ENCODE data around the gene SLC43A1.

The SLC43A1 gene

DNA sequence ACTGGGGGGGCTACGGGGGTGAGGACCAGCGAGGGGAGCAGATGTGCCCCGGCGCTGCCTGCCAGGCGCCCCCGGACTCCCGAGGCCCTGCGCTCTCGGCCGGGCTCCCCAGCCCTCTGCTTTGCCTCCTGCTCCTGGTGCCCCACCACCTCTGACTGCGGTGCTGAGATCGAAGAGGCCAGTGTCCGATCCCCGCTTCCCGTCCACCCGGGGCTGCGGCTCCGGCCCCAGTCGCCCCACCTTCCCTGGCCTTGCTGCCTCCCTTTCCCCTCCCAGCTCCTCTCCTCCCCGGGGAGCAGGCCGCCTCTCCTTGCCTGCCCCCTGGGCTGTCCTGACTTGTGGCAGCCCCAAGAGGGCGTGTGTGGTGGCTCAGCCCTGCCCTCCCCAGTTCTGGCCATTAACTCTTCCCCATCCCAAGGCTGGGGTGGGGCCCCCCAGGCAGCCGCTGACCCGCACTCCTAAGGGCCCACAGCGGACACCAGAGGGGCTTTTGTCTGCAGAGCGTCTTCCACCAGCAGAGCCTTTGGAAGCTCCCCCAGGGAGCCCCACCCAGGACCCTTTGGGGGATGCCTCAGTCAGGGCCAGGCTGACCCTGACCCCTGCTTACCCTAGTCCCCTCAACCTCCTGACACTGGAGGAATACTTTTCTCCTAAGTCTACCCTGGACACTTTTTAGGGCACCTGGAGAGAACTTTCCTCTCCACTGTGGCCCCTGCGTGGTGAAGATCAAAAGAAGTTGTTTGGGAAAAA lies 38.6 kb downstream of the SLC43A1 start:
- peak; percentile 86 for DNase-seq (ENCODE audit: low spot score)
- TF ChIP-seq CTCF (IDR thresholded peaks at IDR 0.05; ENCODE audit: extremely low read depth, missing control alignments): peak; percentile 49

DNA sequence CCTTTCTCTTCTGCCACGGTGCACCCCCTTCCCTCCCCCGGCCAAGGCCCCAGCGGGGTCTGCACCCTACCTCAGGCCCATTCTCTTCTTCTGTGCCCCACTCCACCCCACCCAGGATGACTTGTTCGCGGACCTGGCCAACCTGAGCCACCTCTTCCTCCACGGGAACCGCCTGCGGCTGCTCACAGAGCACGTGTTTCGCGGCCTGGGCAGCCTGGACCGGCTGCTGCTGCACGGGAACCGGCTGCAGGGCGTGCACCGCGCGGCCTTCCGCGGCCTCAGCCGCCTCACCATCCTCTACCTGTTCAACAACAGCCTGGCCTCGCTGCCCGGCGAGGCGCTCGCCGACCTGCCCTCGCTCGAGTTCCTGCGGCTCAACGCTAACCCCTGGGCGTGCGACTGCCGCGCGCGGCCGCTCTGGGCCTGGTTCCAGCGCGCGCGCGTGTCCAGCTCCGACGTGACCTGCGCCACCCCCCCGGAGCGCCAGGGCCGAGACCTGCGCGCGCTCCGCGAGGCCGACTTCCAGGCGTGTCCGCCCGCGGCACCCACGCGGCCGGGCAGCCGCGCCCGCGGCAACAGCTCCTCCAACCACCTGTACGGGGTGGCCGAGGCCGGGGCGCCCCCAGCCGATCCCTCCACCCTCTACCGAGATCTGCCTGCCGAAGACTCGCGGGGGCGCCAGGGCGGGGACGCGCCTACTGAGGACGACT lies 39.3 kb downstream of the SLC43A1 start:
- no peak for TF ChIP-seq CTCF (IDR thresholded peaks at IDR 0.05; ENCODE audit: extremely low read depth, missing control alignments)
- DNase-seq (ENCODE audit: low spot score): peak; percentile 71

- peak; percentile 73 for DNase-seq (ENCODE audit: low spot score)
- TF ChIP-seq CTCF (IDR thresholded peaks at IDR 0.05; ENCODE audit: extremely low read depth, missing control alignments): no peak
Measured at GRCh38 chr11:57475671-57476046, 39.8 kb downstream of the SLC43A1 start.

GRCh38 chr11:57475191-57475590 lies 40.3 kb downstream of the SLC43A1 start:
- no peak for DNase-seq (ENCODE audit: low spot score)
- TF ChIP-seq CTCF (IDR thresholded peaks at IDR 0.05; ENCODE audit: extremely low read depth, missing control alignments): no peak

DNA sequence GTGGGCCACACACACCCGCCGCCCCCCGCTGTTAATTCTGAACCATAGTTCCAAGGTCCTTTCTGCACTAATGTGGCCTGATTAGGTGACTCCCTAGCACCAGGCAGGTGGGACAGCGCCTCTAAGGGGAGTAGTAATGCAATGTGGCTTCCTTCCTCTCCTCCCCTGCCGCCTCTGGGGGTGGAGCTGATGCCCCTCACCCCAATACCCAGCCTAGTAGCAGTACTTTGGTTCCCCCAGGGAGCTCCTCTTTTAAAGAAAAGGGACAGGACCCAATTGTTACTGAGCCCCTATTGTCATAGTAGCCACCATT lies 40.7 kb downstream of the SLC43A1 start:
- DNase-seq (ENCODE audit: low spot score): peak; percentile 38
- TF ChIP-seq CTCF (IDR thresholded peaks at IDR 0.05; ENCODE audit: extremely low read depth, missing control alignments): no peak

DNA sequence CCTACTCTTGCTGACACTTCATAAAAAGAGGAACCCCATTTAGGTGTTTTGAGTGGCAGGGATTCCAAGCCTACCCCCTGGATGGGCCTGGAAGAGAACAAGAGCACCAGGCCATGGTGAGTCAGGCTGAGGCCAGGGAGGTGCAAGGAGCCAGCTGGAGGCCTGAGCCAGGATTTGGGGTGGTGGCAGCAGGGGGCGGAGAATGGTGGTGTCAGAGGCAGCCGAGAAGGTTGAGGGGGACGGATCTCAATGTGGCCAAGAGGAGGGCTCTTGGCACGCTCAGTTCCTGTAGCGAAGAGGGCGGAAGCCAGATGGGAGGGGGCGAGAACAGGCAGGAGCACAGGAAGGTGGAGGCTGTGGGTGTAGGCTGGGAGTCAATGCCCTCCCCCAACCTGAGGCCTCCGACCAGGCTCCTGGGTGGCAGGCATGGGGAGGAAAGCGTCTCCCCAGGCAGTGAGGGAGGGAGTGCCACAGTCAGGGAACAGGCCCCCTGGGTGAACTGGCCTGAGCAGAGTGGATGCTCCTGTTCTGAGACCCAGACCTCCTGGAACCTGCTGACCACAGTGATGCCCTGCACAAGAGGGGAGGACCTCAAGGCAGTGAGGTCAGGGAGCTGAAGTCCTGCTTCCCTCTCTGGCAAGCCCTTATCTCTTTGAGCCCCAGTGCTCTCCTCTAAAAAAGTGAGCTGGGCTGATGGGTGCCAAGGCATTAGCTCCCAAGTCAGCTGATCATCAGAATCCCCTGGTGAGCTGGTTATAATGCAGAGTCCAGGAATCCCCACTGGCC lies 41.3 kb downstream of the SLC43A1 start:
- DNase-seq (ENCODE audit: low spot score): peak; percentile 61
- no peak for TF ChIP-seq CTCF (IDR thresholded peaks at IDR 0.05; ENCODE audit: extremely low read depth, missing control alignments)

DNA sequence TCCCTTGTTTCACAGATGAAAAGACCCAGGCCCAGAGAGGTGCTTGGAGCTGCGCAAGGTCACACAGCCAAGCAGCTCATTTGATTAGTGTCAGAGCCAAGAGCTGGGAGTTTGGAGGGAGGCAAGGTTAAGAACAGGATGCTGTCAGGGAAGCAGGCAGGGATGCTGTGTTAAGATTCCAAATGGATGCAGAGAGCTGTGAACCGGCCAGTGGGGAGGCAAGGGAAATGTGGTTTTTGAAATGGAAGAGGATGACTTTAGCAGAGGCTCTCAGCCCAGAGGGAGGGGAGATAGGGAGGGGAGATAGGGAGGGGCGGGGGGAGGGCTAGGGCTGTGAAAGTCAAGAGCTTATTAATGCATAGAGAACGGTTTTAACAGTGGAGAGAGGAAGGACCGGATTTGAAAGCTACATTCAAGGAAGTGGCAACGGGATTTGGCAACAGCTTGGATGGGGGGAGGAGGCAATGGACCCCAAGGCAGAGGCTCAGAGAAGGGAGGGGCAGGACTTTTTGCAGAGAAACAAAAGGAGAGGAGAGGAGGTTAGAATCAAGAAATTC lies 42.1 kb downstream of the SLC43A1 start:
- no peak for TF ChIP-seq CTCF (IDR thresholded peaks at IDR 0.05; ENCODE audit: extremely low read depth, missing control alignments)
- no peak for DNase-seq (ENCODE audit: low spot score)

Measured in GM20000 (cell line).